ENCODE measurements around the gene TCTN3. TPM values are rescaled to one million over a fixed set of nuclear protein-coding genes. Genes with fewer than 3 reads are reported as not detected.
"Not testable (repeated sequence)": the region's sequence is repeated elsewhere in the genome, so short reads cannot be mapped to it uniquely, and the experiment has no call there.

Gene TCTN3
- total and polyA plus RNA-seq, 10 of the 15 experiments (the other 5 are each of a cell fraction or from before 2014, with no cell fraction given) = 20.0 to 48.7 (median 29.1) TPM

GRCh38 chr10:95620415-95620814 lies 73.3 kb downstream of the TCTN3 start:
- H3K4me2 ChIP-seq (ENCODE audit: control insufficient read depth, insufficient read depth); H4K20me1 ChIP-seq (ENCODE audit: control insufficient read depth, insufficient read depth); H3K9ac ChIP-seq (ENCODE audit: control insufficient read depth, insufficient read depth, low read length); H3K9me3 ChIP-seq (replicated peaks; ENCODE audit: control insufficient read depth, insufficient read depth, low read length); BruUV-seq (replicated peaks); ATAC-seq; FAIRE-seq; H3K4me3 ChIP-seq; H3K79me2 ChIP-seq (ENCODE audit: control insufficient read depth, insufficient read depth, low read length); H3K4me1 ChIP-seq (ENCODE audit: control insufficient read depth, insufficient read depth, low read length); DNase-seq (ENCODE audit: low read depth, low spot score); POLR2A ChIA-PET; intact Hi-C loops (cut with micrococcal nuclease; ENCODE audit: unreplicated experiment); H2AFZ ChIP-seq (ENCODE audit: control insufficient read depth, low read depth, low read length); H3K27ac ChIP-seq (ENCODE audit: control insufficient read depth, insufficient read depth); in situ Hi-C loops (cut with MboI); H3K27me3 ChIP-seq (replicated peaks in 1 of 2; ENCODE audit: control insufficient read depth in 2 of 2, insufficient read depth in 2 of 2, low read length in 1 of 2); CTCF ChIA-PET: not testable (repeated sequence)
- SMC1A ChIA-PET (ENCODE audit: uncharacterized antibody, unreplicated experiment) = interaction anchor here (0.6 kb wide), 1 partner anchor 59 kb away, joined by 4 read pairs; no protein-coding TSS in a partner anchor
- peaks cover 17 to 22% of the 10 kb centered on the region in 2 experiments for H3K36me3 ChIP-seq (ENCODE audit: control insufficient read depth in 2 of 2, insufficient read depth in 2 of 2, low read length in 1 of 2)
- 84% methylated on average over 4 of the region's 5 CpGs for WGBS (ENCODE audit: insufficient coverage, insufficient replicate concordance, low lambda C conversion rate, missing lambda C conversion rate)
- RAD21 ChIA-PET (ENCODE audit: unreplicated experiment) = interaction anchor here (0.6 to 1.1 kb wide), 2 partner anchors 257 to 1905 kb away, joined by 3 to 6 read pairs; no protein-coding TSS in a partner anchor

- FAIRE-seq (no peak), ATAC-seq (no peak), DNase-seq (ENCODE audit: low read depth, low spot score) (no peak)
- intact Hi-C loops (cut with micrococcal nuclease; ENCODE audit: unreplicated experiment) (no loop called here), in situ Hi-C loops (cut with MboI) (no loop called here)
- no peak overlapping the region for H3K4me3 ChIP-seq
- no peak overlapping the region for H3K9ac ChIP-seq (ENCODE audit: control insufficient read depth, insufficient read depth, low read length)
- RAD21 ChIA-PET (ENCODE audit: unreplicated experiment) = no interaction called here
- no peaks in the 10 kb centered on the region for H3K27me3 ChIP-seq (replicated peaks in 1 of 2; ENCODE audit: control insufficient read depth in 2 of 2, insufficient read depth in 2 of 2, low read length in 1 of 2)
- TF ChIP-seq TCF3 (IDR thresholded peaks at IDR 0.05; ENCODE audit: borderline replicate concordance, insufficient read depth, low read depth, low read length) (no peak), TCF7 (IDR thresholded peaks at IDR 0.05; ENCODE audit: borderline replicate concordance) (no peak), RAD21 (IDR thresholded peaks at IDR 0.05; ENCODE audit: insufficient read depth, low read depth, low read length) (no peak)
- no TSS peak for BruUV-seq (replicated peaks)
- no peaks in the 10 kb centered on the region for H3K4me1 ChIP-seq (ENCODE audit: control insufficient read depth, insufficient read depth, low read length)
- no peak overlapping the region for H3K27ac ChIP-seq (ENCODE audit: control insufficient read depth, insufficient read depth)
- no peaks in the 10 kb centered on the region; the same call in 2 of the 3 replicates for H3K9me3 ChIP-seq (replicated peaks; ENCODE audit: control insufficient read depth, insufficient read depth, low read length)
- SMC1A ChIA-PET (ENCODE audit: uncharacterized antibody, unreplicated experiment) = no interaction called here
- no peaks in the 10 kb centered on the region for H3K79me2 ChIP-seq (ENCODE audit: control insufficient read depth, insufficient read depth, low read length)
- POLR2A ChIA-PET = no interaction called here
- no peak overlapping the region for H3K4me2 ChIP-seq (ENCODE audit: control insufficient read depth, insufficient read depth)
- no peaks in the 10 kb centered on the region for H4K20me1 ChIP-seq (ENCODE audit: control insufficient read depth, insufficient read depth)
- peaks cover 16 to 37% of the 10 kb centered on the region in 2 experiments for H3K36me3 ChIP-seq (ENCODE audit: control insufficient read depth in 2 of 2, insufficient read depth in 2 of 2, low read length in 1 of 2)
- CTCF ChIA-PET = no interaction called here
- H2AFZ ChIP-seq (ENCODE audit: control insufficient read depth, low read depth, low read length) = no peak overlapping the region
- 96% methylated on average over 4 of the region's 4 CpGs for WGBS (ENCODE audit: insufficient coverage, insufficient replicate concordance, low lambda C conversion rate, missing lambda C conversion rate)
These were observed 75.6 kb downstream of the TCTN3 start for GRCh38 chr10:95618101-95618500.

Data from GM12878 (cell line).